Smooth muscle cell of the umbilical artery (primary cell): ENCODE measurements around the gene LRPAP1. TPM values are rescaled to one million over a fixed set of nuclear protein-coding genes. Genes with fewer than 3 reads are reported as not detected.

Experiments
- total RNA-seq: library from RNA; depleted of rRNA; stranded (reverse); fragments of >200 nt; gene quantifications from 2 replicates; pipeline ENCODE4 v1.2.3, GENCODE V29; 2014

LRPAP1 gene, protein sequence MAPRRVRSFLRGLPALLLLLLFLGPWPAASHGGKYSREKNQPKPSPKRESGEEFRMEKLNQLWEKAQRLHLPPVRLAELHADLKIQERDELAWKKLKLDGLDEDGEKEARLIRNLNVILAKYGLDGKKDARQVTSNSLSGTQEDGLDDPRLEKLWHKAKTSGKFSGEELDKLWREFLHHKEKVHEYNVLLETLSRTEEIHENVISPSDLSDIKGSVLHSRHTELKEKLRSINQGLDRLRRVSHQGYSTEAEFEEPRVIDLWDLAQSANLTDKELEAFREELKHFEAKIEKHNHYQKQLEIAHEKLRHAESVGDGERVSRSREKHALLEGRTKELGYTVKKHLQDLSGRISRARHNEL
- 223 and 282 TPM in 2 replicates for total RNA-seq

DNA sequence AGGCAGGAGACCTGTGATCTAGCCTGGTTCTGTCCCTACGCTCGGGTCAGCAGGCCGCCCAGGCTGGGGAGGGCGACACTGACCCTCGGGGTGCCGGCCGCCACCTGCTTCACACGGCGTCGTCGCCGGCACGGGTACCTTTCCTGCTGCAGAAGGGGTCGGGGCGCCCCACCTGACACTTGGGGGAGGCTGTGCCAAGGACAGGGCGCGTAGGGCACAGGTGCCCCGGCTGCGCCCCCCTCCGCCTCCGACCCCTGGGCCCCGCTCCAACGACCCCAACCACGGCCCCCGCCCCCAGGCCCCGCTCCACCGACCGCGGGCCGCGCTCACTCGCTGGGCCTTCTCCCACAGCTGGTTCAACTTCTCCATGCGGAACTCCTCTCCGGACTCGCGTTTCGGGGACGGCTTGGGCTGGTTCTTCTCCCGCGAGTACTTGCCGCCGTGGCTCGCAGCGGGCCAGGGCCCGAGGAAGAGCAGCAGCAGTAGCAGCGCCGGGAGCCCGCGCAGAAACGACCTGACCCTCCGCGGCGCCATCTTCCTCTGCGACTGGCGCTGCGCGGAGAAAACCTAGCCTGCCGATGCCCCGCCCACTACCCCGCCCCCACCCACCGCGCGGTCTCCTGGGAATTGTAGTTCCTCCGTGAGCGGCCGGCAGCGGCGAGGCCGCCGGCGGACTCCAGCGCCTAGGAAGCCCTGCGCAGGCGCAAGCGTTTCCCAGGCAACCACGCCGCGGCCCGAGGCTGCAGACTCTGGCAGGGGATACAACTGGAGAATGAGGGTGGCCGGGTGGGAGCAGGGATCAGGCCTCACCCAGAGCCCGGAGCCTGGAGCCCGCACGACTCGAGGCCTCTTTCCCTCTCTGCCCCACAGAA lies at the start of gene LRPAP1:
LRPAP1 (minus strand) TSS at position 544 of the 872 bp plus-strand sequence; CDS start at position 534, 10 bp downstream.

DNA sequence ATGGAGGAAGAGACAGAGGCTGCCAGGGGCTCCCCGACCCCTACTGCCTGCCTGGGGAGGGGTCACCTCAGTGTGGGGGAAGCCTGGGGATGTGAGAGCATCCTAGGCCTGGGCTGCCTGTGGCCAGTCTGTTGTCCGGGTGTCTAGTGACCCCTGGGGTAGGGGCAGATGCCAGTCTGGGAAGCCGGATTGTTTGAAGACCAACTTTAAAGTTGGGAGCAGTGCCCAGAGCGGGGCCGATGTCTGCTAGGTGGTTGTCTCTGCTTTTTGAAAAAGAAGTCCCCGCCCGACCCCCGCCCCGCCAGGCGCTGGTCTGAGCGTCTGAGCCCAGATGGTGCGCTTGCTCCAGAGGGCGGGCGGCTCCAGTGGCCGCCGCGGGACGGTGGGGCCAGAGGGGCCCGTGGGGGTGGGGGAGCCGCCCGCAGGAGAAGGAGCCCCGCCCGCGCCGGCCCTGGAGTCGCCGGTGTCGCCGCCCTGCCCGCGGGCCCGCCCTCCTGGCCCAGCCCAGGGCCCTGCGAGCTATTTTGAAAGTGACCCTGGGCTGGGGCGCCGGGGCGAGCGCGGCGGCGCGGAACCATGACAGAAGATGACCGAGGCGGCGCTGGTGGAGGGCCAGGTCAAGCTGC lies 69.3 kb downstream of the LRPAP1 start, which contains the start of gene DOK7:
DOK7 (plus strand) TSS at position 517 of the 626 bp plus-strand sequence; CDS start at position 587, 70 bp downstream.

Other genes with a start within 250 kb of the LRPAP1 start
- gene RGS12, start 239.4 kb downstream of the LRPAP1 start, total RNA-seq: 15.4 and 18.1 TPM in 2 replicates
- gene HGFAC, start 90.5 kb downstream of the LRPAP1 start, total RNA-seq: 0.05 and 0.30 TPM in 2 replicates
- gene DOK7, start 69.1 kb downstream of the LRPAP1 start, total RNA-seq: 0.32 TPM in 1 of 2 replicates, not detected in the other
- 0.89 and 2.6 TPM in 2 replicates for gene ADRA2C, start 234.0 kb upstream of the LRPAP1 start, total RNA-seq